ENCODE results near the gene CCT4.

CCT4 gene

DNA sequence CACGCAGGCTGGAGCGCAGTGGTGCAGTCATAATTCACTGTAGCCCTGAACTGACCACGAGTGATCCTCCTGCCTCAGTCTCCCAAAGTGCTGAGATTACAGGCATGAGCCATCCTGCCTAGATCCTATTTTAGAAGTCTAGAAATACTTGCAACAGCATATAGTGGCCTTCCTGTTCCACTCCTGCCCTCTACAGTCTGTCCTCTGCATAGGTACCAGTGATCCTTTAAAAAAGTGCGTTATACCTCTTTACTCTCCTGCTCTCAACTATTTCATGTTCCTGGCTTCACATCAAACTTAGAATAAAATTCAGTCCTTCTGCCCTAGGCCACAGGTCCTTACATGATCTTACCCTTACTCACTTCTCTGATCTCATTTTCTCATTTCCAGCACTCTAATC lies 23.1 kb upstream of the CCT4 start:
- H3K36me3 ChIP-seq (ENCODE audit: control insufficient read depth, insufficient read depth, low read length) = no peaks in the 10 kb centered on the region
- WGBS, 2 experiments = 90 to 96% methylated on average over 4 of the region's 4 CpGs
- no peaks in the 10 kb centered on the region for H3K27me3 ChIP-seq (ENCODE audit: control insufficient read depth, insufficient read depth, low read length, poor library complexity, severe bottlenecking)
- no peak overlapping the region for H3K4me3 ChIP-seq (ENCODE audit: insufficient read depth, low read depth, low read length)
- no peak overlapping the region for H3K27ac ChIP-seq (ENCODE audit: insufficient read depth, low read depth, low read length, poor library complexity, severe bottlenecking)
- H3K4me1 ChIP-seq (ENCODE audit: control insufficient read depth, insufficient read depth, low read length) = no peaks in the 10 kb centered on the region
- no peaks in the 10 kb centered on the region for H3K9me3 ChIP-seq (ENCODE audit: control insufficient read depth, low read length)

DNA sequence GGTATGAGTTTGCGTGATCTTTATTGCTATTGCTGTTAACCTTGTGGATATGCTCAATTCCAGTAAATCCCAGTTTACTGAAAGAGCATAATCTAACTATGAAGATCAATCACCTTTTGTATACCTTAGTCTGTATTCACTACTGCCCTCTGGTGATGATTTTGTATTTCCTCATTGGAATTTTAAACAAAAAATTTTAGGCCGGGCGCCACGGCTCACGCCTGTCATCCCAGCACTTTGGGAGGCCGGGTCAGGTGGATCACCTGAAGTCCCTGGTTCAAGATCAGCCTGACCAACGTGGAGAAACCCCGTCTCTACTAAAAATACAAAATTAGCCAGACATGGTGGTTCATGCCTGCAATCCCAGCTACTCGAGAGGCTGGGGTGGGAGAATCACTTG lies 22.1 kb upstream of the CCT4 start:
- Histone ChIP-seq H3K9me3 (ENCODE audit: control insufficient read depth, low read length) (no peaks in the 10 kb centered on the region), H3K27ac (ENCODE audit: insufficient read depth, low read depth, low read length, poor library complexity, severe bottlenecking) (no peak overlapping the region), H3K4me1 (ENCODE audit: control insufficient read depth, insufficient read depth, low read length) (no peaks in the 10 kb centered on the region), H3K4me3 (ENCODE audit: insufficient read depth, low read depth, low read length) (no peak overlapping the region), H3K27me3 (ENCODE audit: control insufficient read depth, insufficient read depth, low read length, poor library complexity, severe bottlenecking) (no peaks in the 10 kb centered on the region), H3K36me3 (ENCODE audit: control insufficient read depth, insufficient read depth, low read length) (no peaks in the 10 kb centered on the region)
- 91% methylated on average over 8 of the region's 9 CpGs for WGBS, 2 experiments

DNA sequence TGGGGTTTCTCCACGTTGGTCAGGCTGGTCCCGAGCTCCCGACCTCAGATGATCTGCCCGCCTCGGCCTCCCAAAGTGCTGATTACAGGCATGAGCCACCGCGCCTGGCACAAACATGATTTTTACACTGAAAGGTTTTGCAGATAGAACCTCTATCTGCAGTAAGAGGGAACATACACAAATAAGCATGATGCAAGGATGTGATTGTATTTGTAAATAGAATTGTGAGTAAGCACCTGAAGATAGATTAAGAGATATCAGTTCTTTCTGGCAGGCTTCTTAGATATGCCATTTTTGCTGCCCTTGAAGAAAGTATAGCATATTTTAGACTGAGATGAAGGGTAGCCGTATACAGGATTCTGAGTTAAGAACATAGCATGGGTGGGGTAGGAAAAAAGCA lies 20.7 kb upstream of the CCT4 start:
- Histone ChIP-seq H3K4me1 (ENCODE audit: control insufficient read depth, insufficient read depth, low read length) (no peaks in the 10 kb centered on the region), H3K27me3 (ENCODE audit: control insufficient read depth, insufficient read depth, low read length, poor library complexity, severe bottlenecking) (no peaks in the 10 kb centered on the region), H3K9me3 (ENCODE audit: control insufficient read depth, low read length) (no peaks in the 10 kb centered on the region), H3K4me3 (ENCODE audit: insufficient read depth, low read depth, low read length) (no peak overlapping the region), H3K27ac (ENCODE audit: insufficient read depth, low read depth, low read length, poor library complexity, severe bottlenecking) (no peak overlapping the region), H3K36me3 (ENCODE audit: control insufficient read depth, insufficient read depth, low read length) (no peaks in the 10 kb centered on the region)
- 91 to 94% methylated on average over 8 of the region's 8 CpGs for WGBS, 2 experiments

DNA sequence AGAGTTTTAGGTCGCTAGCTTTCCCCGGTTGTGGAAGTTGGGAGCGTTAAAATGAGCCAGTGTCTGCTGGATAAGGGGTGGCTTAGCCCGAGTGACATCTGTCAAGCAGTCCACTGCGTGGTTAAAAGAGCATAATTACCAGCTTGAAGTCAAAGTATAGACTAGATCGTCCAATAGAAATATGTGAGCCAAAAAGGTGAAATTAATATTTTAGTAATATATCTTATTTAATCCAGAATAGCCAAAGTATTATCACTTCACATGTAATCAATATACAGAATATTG lies 17.7 kb upstream of the CCT4 start:
- Histone ChIP-seq H3K27ac (ENCODE audit: insufficient read depth, low read depth, low read length, poor library complexity, severe bottlenecking) (no peak overlapping the region), H3K4me3 (ENCODE audit: insufficient read depth, low read depth, low read length) (peak overlapping the region; percentile 73), H3K4me1 (ENCODE audit: control insufficient read depth, insufficient read depth, low read length) (no peaks in the 10 kb centered on the region), H3K27me3 (ENCODE audit: control insufficient read depth, insufficient read depth, low read length, poor library complexity, severe bottlenecking) (no peaks in the 10 kb centered on the region), H3K36me3 (ENCODE audit: control insufficient read depth, insufficient read depth, low read length) (no peaks in the 10 kb centered on the region), H3K9me3 (ENCODE audit: control insufficient read depth, low read length) (no peaks in the 10 kb centered on the region)
- 10% methylated on average over 5 to 6 of the region's 6 CpGs for WGBS, 2 experiments

DNA sequence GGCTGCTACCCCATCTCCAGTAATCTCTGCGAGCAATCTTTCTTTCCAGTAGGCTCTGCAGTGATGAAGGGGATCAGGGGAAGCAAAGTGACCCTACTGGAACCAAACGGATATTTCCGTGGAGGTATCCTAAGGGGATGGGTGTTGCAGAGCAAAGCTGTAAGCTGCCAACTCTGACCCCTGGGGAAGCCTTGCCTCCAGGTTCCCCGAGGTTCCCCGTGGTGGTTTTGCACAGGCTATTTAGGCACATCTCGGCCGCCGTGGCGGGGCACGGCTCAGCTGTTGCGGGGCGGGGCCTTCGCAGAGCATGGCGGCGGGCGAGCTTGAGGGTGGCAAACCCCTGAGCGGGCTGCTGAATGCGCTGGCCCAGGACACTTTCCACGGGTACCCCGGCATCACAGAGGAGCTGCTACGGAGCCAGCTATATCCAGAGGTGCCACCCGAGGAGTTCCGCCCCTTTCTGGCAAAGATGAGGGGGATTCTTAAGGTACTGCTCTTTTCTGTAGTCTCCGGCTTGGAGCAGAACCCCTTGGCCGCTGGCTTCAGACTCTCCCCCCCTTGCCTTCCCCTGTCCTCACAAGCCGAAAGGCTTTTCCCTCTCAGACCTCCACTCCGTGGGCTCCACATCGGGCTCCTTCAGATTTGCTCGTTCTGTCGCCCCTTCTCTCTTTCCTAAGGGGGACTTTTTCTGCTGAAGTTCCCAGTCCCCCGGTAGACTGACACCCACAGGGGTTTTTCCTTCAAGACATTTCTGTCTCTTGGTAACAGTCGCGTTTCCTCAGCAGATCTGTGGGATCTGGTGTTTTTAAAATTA lies 17.1 kb upstream of the CCT4 start, which contains the start of gene COMMD1:
TSS of gene COMMD1 (plus strand) at position 303 of the 814 bp plus-strand sequence. CDS start at position 308, 5 bp downstream.
- 2 to 3% methylated on average over 33 of the region's 33 CpGs for WGBS, 2 experiments
- Histone ChIP-seq H3K27me3 (ENCODE audit: control insufficient read depth, insufficient read depth, low read length, poor library complexity, severe bottlenecking) (no peaks in the 10 kb centered on the region), H3K4me1 (ENCODE audit: control insufficient read depth, insufficient read depth, low read length) (no peaks in the 10 kb centered on the region), H3K36me3 (ENCODE audit: control insufficient read depth, insufficient read depth, low read length) (no peaks in the 10 kb centered on the region), H3K27ac (ENCODE audit: insufficient read depth, low read depth, low read length, poor library complexity, severe bottlenecking) (no peak within 1 kb of the TSS), H3K4me3 (ENCODE audit: insufficient read depth, low read depth, low read length) (peak within 1 kb of the TSS; percentile 73), H3K9me3 (ENCODE audit: control insufficient read depth, low read length) (no peaks in the 10 kb centered on the region)

- H3K4me1 ChIP-seq (ENCODE audit: control insufficient read depth, insufficient read depth, low read length) = no peaks in the 10 kb centered on the region
- H3K36me3 ChIP-seq (ENCODE audit: control insufficient read depth, insufficient read depth, low read length) = no peaks in the 10 kb centered on the region
- H3K4me3 ChIP-seq (ENCODE audit: insufficient read depth, low read depth, low read length) = no peak overlapping the region
- H3K27ac ChIP-seq (ENCODE audit: insufficient read depth, low read depth, low read length, poor library complexity, severe bottlenecking) = no peak overlapping the region
- H3K9me3 ChIP-seq (ENCODE audit: control insufficient read depth, low read length) = no peaks in the 10 kb centered on the region
- WGBS, 2 experiments = 81 to 91% methylated on average over 1 of the region's 1 CpG
- H3K27me3 ChIP-seq (ENCODE audit: control insufficient read depth, insufficient read depth, low read length, poor library complexity, severe bottlenecking) = no peaks in the 10 kb centered on the region
Observed at GRCh38 chr2:61900281-61900680, 11.8 kb upstream of the CCT4 start.

DNA sequence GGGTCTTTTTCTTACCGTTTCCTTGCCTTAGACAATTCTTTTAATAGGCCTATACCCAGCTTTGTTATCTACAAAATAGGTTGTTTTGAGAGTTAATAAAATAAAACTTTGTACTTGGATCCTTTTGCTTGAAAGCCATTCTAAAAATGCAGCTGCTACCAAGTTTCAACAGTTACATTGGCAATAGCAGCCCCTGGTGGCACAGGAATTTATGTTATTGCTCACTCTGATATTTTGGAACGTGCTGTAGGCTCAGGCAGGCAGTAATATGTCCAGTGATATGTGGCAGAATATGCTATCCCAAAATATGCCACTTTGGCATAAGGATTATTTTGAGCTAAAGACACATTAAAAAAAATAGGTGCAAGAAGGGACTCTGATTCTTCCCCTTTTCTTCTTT lies 10.4 kb upstream of the CCT4 start:
- H3K9me3 ChIP-seq (ENCODE audit: control insufficient read depth, low read length) = no peaks in the 10 kb centered on the region
- H3K36me3 ChIP-seq (ENCODE audit: control insufficient read depth, insufficient read depth, low read length) = no peaks in the 10 kb centered on the region
- no peak overlapping the region for H3K4me3 ChIP-seq (ENCODE audit: insufficient read depth, low read depth, low read length)
- H3K27ac ChIP-seq (ENCODE audit: insufficient read depth, low read depth, low read length, poor library complexity, severe bottlenecking) = no peak overlapping the region
- 50 to 68% methylated on average over 1 to 2 of the region's 2 CpGs for WGBS, 2 experiments
- H3K4me1 ChIP-seq (ENCODE audit: control insufficient read depth, insufficient read depth, low read length) = no peaks in the 10 kb centered on the region
- no peaks in the 10 kb centered on the region for H3K27me3 ChIP-seq (ENCODE audit: control insufficient read depth, insufficient read depth, low read length, poor library complexity, severe bottlenecking)

- WGBS, 2 experiments = 0% methylated on average over 17 to 18 of the region's 18 CpGs
- H3K4me1 ChIP-seq (ENCODE audit: control insufficient read depth, insufficient read depth, low read length) = no peaks in the 10 kb centered on the region
- peak overlapping the region; percentile 96 for H3K4me3 ChIP-seq (ENCODE audit: insufficient read depth, low read depth, low read length)
- no peaks in the 10 kb centered on the region for H3K9me3 ChIP-seq (ENCODE audit: control insufficient read depth, low read length)
- H3K27me3 ChIP-seq (ENCODE audit: control insufficient read depth, insufficient read depth, low read length, poor library complexity, severe bottlenecking) = no peaks in the 10 kb centered on the region
- peak overlapping the region; percentile 95 for H3K27ac ChIP-seq (ENCODE audit: insufficient read depth, low read depth, low read length, poor library complexity, severe bottlenecking)
- H3K36me3 ChIP-seq (ENCODE audit: control insufficient read depth, insufficient read depth, low read length) = peaks cover 19% of the 10 kb centered on the region
Observed at GRCh38 chr2:61887717-61888266, 664 bp downstream of the CCT4 start.

DNA sequence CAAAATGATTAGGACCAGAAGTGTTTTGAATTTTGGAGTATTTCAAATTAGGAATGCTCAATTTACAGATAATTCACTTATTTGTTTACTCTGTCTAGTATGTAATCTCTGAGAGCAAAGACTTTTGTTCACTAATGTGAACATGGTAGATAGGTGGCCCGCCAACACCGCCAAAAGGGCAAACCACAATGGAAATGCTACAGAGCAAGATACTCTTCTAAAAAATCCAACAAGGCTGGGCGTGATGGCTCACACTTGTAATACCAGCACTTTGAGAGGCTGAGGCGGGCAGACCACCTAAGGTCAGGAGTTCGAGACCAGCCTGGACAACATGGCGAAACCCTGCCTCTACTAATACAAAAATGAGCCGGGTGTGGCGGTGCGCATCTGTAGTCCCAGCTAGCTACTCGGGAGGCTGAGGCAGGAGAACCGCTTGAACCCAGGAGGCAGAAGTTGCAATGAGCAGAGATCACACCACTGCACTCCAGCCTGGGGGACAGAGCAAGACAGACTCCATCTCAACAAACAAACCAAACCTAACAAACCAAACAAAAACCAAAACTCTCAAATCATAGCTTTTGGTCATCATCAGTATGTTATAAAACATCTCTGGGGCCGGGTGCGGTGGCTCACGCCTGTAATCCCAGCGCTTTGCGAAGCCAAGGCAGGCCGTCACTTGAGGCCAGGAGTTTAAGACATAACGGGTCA lies 2.4 kb downstream of the CCT4 start:
- Histone ChIP-seq H3K4me3 (ENCODE audit: insufficient read depth, low read depth, low read length) (peak overlapping the region; percentile 14), H3K27me3 (ENCODE audit: control insufficient read depth, insufficient read depth, low read length, poor library complexity, severe bottlenecking) (no peaks in the 10 kb centered on the region), H3K9me3 (ENCODE audit: control insufficient read depth, low read length) (no peaks in the 10 kb centered on the region), H3K27ac (ENCODE audit: insufficient read depth, low read depth, low read length, poor library complexity, severe bottlenecking) (no peak overlapping the region), H3K36me3 (ENCODE audit: control insufficient read depth, insufficient read depth, low read length) (peaks cover 25% of the 10 kb centered on the region), H3K4me1 (ENCODE audit: control insufficient read depth, insufficient read depth, low read length) (no peaks in the 10 kb centered on the region)
- WGBS, 2 experiments = 88 to 89% methylated on average over 18 of the region's 18 CpGs

GRCh38 chr2:61882850-61883249 lies 5.6 kb downstream of the CCT4 start:
- no peaks in the 10 kb centered on the region for H3K9me3 ChIP-seq (ENCODE audit: control insufficient read depth, low read length)
- WGBS, 2 experiments = 93 to 96% methylated on average over 5 of the region's 5 CpGs

More at GRCh38 chr2:61882850-61883249, 5.6 kb downstream of the CCT4 start:
- no peak overlapping the region for H3K4me3 ChIP-seq (ENCODE audit: insufficient read depth, low read depth, low read length)
- no peaks in the 10 kb centered on the region for H3K27me3 ChIP-seq (ENCODE audit: control insufficient read depth, insufficient read depth, low read length, poor library complexity, severe bottlenecking)
- peaks cover 48% of the 10 kb centered on the region for H3K36me3 ChIP-seq (ENCODE audit: control insufficient read depth, insufficient read depth, low read length)
- no peaks in the 10 kb centered on the region for H3K4me1 ChIP-seq (ENCODE audit: control insufficient read depth, insufficient read depth, low read length)
- H3K27ac ChIP-seq (ENCODE audit: insufficient read depth, low read depth, low read length, poor library complexity, severe bottlenecking) = no peak overlapping the region

Data from ectodermal cell (in vitro differentiated cells).